MM.1S (cell line): ENCODE data around the gene CCDC192.

Experiments
- DNase-seq: peaks from one replicate; pipeline ENCODE4 v3.0.0-alpha.2; 2015
- H2AFZ ChIP-seq: fragments of 300-600 bp; sonication (generic); 2 replicates; pipeline ENCODE4 v1.6.0; 2016; ENCODE audit warnings: antibody characterized with exemption, low read length
- H3F3A ChIP-seq: fragments of 300-600 bp; sonication (generic); 2 replicates; pipeline ENCODE4 v1.6.1; 2016; ENCODE audit warnings: mild to moderate bottlenecking, antibody characterized with exemption, low read length, moderate library complexity, mixed read lengths; ENCODE audit not compliant: insufficient read depth
- H3K27ac ChIP-seq: fragments of 300-600 bp; sonication (generic); 2 replicates; pipeline ENCODE4 v1.5.1; 2016; ENCODE audit warnings: mild to moderate bottlenecking, low read length
- H3K27me3 ChIP-seq: fragments of 300-600 bp; sonication (generic); replicated peaks from 2 replicates; pipeline ENCODE4 v1.6.0; 2016; ENCODE audit warnings: low read length; ENCODE audit not compliant: insufficient read depth
- H3K36me3 ChIP-seq: fragments of 300-600 bp; sonication (generic); replicated peaks from 2 replicates; pipeline ENCODE4 v1.6.1; 2016; ENCODE audit warnings: mild to moderate bottlenecking, low read length, mixed read lengths; ENCODE audit not compliant: insufficient read depth
- H3K4me1 ChIP-seq: fragments of 300-600 bp; sonication (generic); 2 replicates; pipeline ENCODE4 v1.6.1; 2016; ENCODE audit warnings: low read length, mixed read lengths
- H3K4me2 ChIP-seq: fragments of 300-600 bp; sonication (generic); 2 replicates; pipeline ENCODE4 v1.6.0; 2016; ENCODE audit warnings: low read depth, low read length
- H3K4me3 ChIP-seq: fragments of 300-600 bp; sonication (generic); 2 replicates; pipeline ENCODE4 v1.5.1; 2016; ENCODE audit warnings: low read length, mixed read lengths
- H3K79me2 ChIP-seq: fragments of 300-600 bp; sonication (generic); 2 replicates; pipeline ENCODE4 v1.6.1; 2016; ENCODE audit warnings: mixed run types, low read length, mixed read lengths
- H3K9ac ChIP-seq: fragments of 300-600 bp; sonication (generic); 2 replicates; pipeline ENCODE4 v1.6.1; 2016; ENCODE audit warnings: low read length, mixed read lengths
- H3K9me2 ChIP-seq: fragments of 300-600 bp; sonication (generic); replicated peaks from 2 replicates; pipeline ENCODE4 v1.6.1; 2016; ENCODE audit warnings: mild to moderate bottlenecking, low read length, mixed read lengths; ENCODE audit not compliant: insufficient read depth
- H3K9me3 ChIP-seq: fragments of 300-600 bp; sonication (generic); replicated peaks from 2 replicates; pipeline ENCODE4 v1.6.1; 2016; ENCODE audit warnings: mild to moderate bottlenecking, low read length, mixed read lengths; ENCODE audit not compliant: insufficient read depth
- H4K20me1 ChIP-seq: fragments of 300-600 bp; sonication (generic); 2 replicates; pipeline ENCODE4 v1.6.1; 2016; ENCODE audit warnings: mild to moderate bottlenecking, low read length, moderate library complexity, mixed read lengths; ENCODE audit not compliant: insufficient read depth
- CTCF ChIP-seq: fragments of 300-600 bp; sonication (generic); IDR thresholded peaks from 2 replicates; pipeline ENCODE4 v1.5.1; 2016; ENCODE audit warnings: antibody characterized with exemption, low read length, mixed read lengths
- EZH2 ChIP-seq: fragments of 300-600 bp; sonication (generic); optimal IDR thresholded peaks from 2 replicates; pipeline ENCODE3; 2017; ENCODE audit warnings: low read depth, mild to moderate bottlenecking, antibody characterized with exemption, low read length, mixed read lengths
- EZH2phosphoT487 ChIP-seq: fragments of 300-600 bp; sonication (generic); IDR thresholded peaks from 2 replicates; pipeline ENCODE4 v1.6.1; 2018; ENCODE audit warnings: antibody characterized with exemption, low read length

Gene CCDC192

GRCh38 chr5:127804886-127805426 is 101.8 kb downstream of the CCDC192 start:
- H3K4me2 ChIP-seq, result no peak overlapping the region
- TF ChIP-seq CTCF (no peak), EZH2 (no peak), EZH2phosphoT487 (no peak)
- H3K36me3 ChIP-seq, result no peaks in the 10 kb centered on the region
- no peak overlapping the region for H3K9ac ChIP-seq
- H3K79me2 ChIP-seq, result no peaks in the 10 kb centered on the region
- H3K27me3 ChIP-seq, result no peaks in the 10 kb centered on the region
- no peak overlapping the region for H3K27ac ChIP-seq
- DNase-seq, result no peak
- no peak overlapping the region for H2AFZ ChIP-seq
- H3K4me3 ChIP-seq, result no peak overlapping the region
- H3K9me3 ChIP-seq, result no peaks in the 10 kb centered on the region
- no peaks in the 10 kb centered on the region for H3F3A ChIP-seq
- H4K20me1 ChIP-seq, result no peaks in the 10 kb centered on the region
- no peaks in the 10 kb centered on the region for H3K9me2 ChIP-seq
- H3K4me1 ChIP-seq, result no peaks in the 10 kb centered on the region

- no peak overlapping the region for H2AFZ ChIP-seq
These were observed 102.3 kb downstream of the CCDC192 start for GRCh38 chr5:127805448-127805847.

GRCh38 chr5:127806776-127807175 is 103.6 kb downstream of the CCDC192 start:
- Histone ChIP-seq H3K9me2 (no peaks in the 10 kb centered on the region), H3K9me3 (no peaks in the 10 kb centered on the region), H4K20me1 (no peaks in the 10 kb centered on the region), H3K4me3 (no peak overlapping the region), H3K4me1 (no peaks in the 10 kb centered on the region), H3K36me3 (no peaks in the 10 kb centered on the region), H3K79me2 (no peaks in the 10 kb centered on the region), H2AFZ (no peak overlapping the region), H3K4me2 (no peak overlapping the region), H3K27ac (no peak overlapping the region), H3F3A (no peaks in the 10 kb centered on the region), H3K27me3 (no peaks in the 10 kb centered on the region), H3K9ac (no peak overlapping the region)
- TF ChIP-seq EZH2 (no peak), CTCF (no peak), EZH2phosphoT487 (no peak)
- no peak for DNase-seq

More at GRCh38 chr5:127805448-127805847, 102.3 kb downstream of the CCDC192 start:
- no peak overlapping the region for H3K4me3 ChIP-seq
- H3F3A ChIP-seq, result no peaks in the 10 kb centered on the region
- H3K27ac ChIP-seq, result no peak overlapping the region
- H3K9me2 ChIP-seq, result no peaks in the 10 kb centered on the region
- no peaks in the 10 kb centered on the region for H3K36me3 ChIP-seq
- H3K4me1 ChIP-seq, result no peaks in the 10 kb centered on the region
- H3K9me3 ChIP-seq, result no peaks in the 10 kb centered on the region
- H4K20me1 ChIP-seq, result no peaks in the 10 kb centered on the region
- H3K9ac ChIP-seq, result no peak overlapping the region
- DNase-seq, result no peak
- no peaks in the 10 kb centered on the region for H3K79me2 ChIP-seq
- H3K4me2 ChIP-seq, result no peak overlapping the region
- H3K27me3 ChIP-seq, result no peaks in the 10 kb centered on the region
- TF ChIP-seq EZH2, result no peak
- TF ChIP-seq CTCF, result no peak
- no peak for TF ChIP-seq EZH2phosphoT487
